CD8-positive, alpha-beta memory T cell (primary cell): ENCODE results near the gene PAK6. TPM values are rescaled to one million over a fixed set of nuclear protein-coding genes. Genes with fewer than 3 reads are reported as not detected.

Experiments
- CTCF ChIA-PET: fragments of 350-600 bp; sonication (Branson Sonifier 250); formaldehyde crosslinking; loops from one replicate; lab custom pipeline; 2021; ENCODE audit warnings: antibody characterized with exemption; lab: Charles Lee
- POLR2A ChIA-PET: fragments of 350-600 bp; sonication (Branson Sonifier 250); formaldehyde crosslinking; loops from one replicate; lab custom pipeline; 2021; ENCODE audit warnings: antibody characterized with exemption; lab: Charles Lee
- DNase-seq, 5 donors: peaks; one replicate each; pipeline versions ENCODE4 v3.0.0 to v3.0.0-alpha.2; 2020 to 2022; ENCODE audit warnings: mixed read lengths in 1 of 5
- H3K27ac ChIP-seq: one replicate; pipeline ENCODE4 v1.7.0; 2013; ENCODE audit warnings: low read depth, mild to moderate bottlenecking, low read length, moderate library complexity
- H3K27me3 ChIP-seq: 2 replicates; pipeline ENCODE4 v1.7.0; 2013; ENCODE audit warnings: low read length, mild to moderate bottlenecking; ENCODE audit not compliant: insufficient read depth, poor library complexity, severe bottlenecking
- H3K36me3 ChIP-seq: 2 replicates; pipeline ENCODE4 v1.7.0; 2013; ENCODE audit warnings: mild to moderate bottlenecking, low read length, moderate library complexity; ENCODE audit not compliant: insufficient read depth
- H3K4me1 ChIP-seq: 2 replicates; pipeline ENCODE4 v1.7.0; 2013; ENCODE audit warnings: mild to moderate bottlenecking, low read length, moderate library complexity; ENCODE audit not compliant: insufficient read depth
- H3K4me3 ChIP-seq: 2 replicates; pipeline ENCODE4 v1.7.0; 2013; ENCODE audit warnings: mild to moderate bottlenecking, low read length
- H3K9me3 ChIP-seq: 2 replicates; pipeline ENCODE4 v1.7.0; 2013; ENCODE audit warnings: mild to moderate bottlenecking, low read length
- H3K27ac Mint-ChIP-seq, 8 donors: one replicate each; pipeline ENCODE4 v1.8.0; 2020 to 2021; ENCODE audit warnings: mixed read lengths in 8 of 8, mild to moderate bottlenecking in 6 of 8, inconsistent platforms in 3 of 8, moderate library complexity in 3 of 8
- H3K27me3 Mint-ChIP-seq, 2 donors: one replicate each; pipeline ENCODE4 v1.8.0; 2020 to 2021; ENCODE audit warnings: mixed read lengths in 2 of 2, mild to moderate bottlenecking in 1 of 2, moderate library complexity in 1 of 2
- H3K36me3 Mint-ChIP-seq, 3 donors: one replicate each; pipeline ENCODE4 v1.8.0; 2020 to 2021; ENCODE audit warnings: mixed read lengths in 3 of 3, inconsistent platforms in 1 of 3, mild to moderate bottlenecking in 1 of 3
- H3K4me1 Mint-ChIP-seq, 3 donors: one replicate each; pipeline ENCODE4 v1.8.0; 2020 to 2021; ENCODE audit warnings: mixed read lengths in 3 of 3, inconsistent platforms in 1 of 3, mild to moderate bottlenecking in 1 of 3
- H3K4me3 Mint-ChIP-seq, 7 donors: one replicate each; pipeline ENCODE4 v1.8.0; 2020 to 2021; ENCODE audit warnings: mixed read lengths in 7 of 7, mild to moderate bottlenecking in 6 of 7, moderate library complexity in 4 of 7, inconsistent platforms in 2 of 7
- H3K9me3 Mint-ChIP-seq, 5 donors: one replicate each; pipeline ENCODE4 v1.8.0; 2020 to 2022; ENCODE audit warnings: mixed read lengths in 5 of 5, mild to moderate bottlenecking in 3 of 5, moderate library complexity in 2 of 5, inconsistent platforms in 1 of 5
- polyA plus RNA-seq: library from polyadenylated mRNA; unstranded; fragments of 300-500 nt; fragmentation: Illumina TruSeq; gene quantifications from one replicate; pipeline ENCODE4 v1.2.3, GENCODE V29; 2021
- total RNA-seq, 2 experiments: library from RNA; stranded (reverse); gene quantifications; one replicate each; pipeline ENCODE4 v1.2.3, GENCODE V29; 2021

The PAK6 gene
- total and polyA plus RNA-seq, 3 experiments from 2014 or later, result 1.7 to 2.8 (median 1.9) TPM

GRCh38 chr15:40271685-40272484 is 33.0 kb downstream of the PAK6 start:
- POLR2A ChIA-PET, result no interaction called here
- Mint-ChIP-seq H3K4me3 (no peak overlapping the region), H3K9me3 (no peaks in the 10 kb centered on the region)

GRCh38 chr15:40272485-40273056 is 33.7 kb downstream of the PAK6 start:
- no peak overlapping the region for H3K4me3 ChIP-seq
- no peak for DNase-seq
- no peaks in the 10 kb centered on the region for H3K9me3 ChIP-seq
- H3K36me3 ChIP-seq, result no peaks in the 10 kb centered on the region
- no peaks in the 10 kb centered on the region for H3K27me3 ChIP-seq
- H3K9me3 Mint-ChIP-seq, result no peaks in the 10 kb centered on the region
- no peak overlapping the region for H3K27ac ChIP-seq
- no peaks in the 10 kb centered on the region for H3K4me1 ChIP-seq
- CTCF ChIA-PET, result interaction anchor here (1.3 to 12.2 kb wide), 9 partner anchors 11 to 488 kb away, joined by 4 to 268 read pairs (median 36); partner anchors contain the start of genes ANKRD63, CCDC9B, PLCB2 and SRP14
- no peak overlapping the region for H3K4me3 Mint-ChIP-seq
- POLR2A ChIA-PET, result no interaction called here
- peaks cover 0 to 4% (median 2%) of the 10 kb centered on the region in 3 donors for H3K4me1 Mint-ChIP-seq
- peaks cover 1 to 9% of the 10 kb centered on the region in 2 donors for H3K27me3 Mint-ChIP-seq
- no peaks in the 10 kb centered on the region for H3K36me3 Mint-ChIP-seq
- H3K27ac Mint-ChIP-seq, result peak overlapping the region in 1 of 8 donors; percentile 50

More at GRCh38 chr15:40271685-40272484, 33.0 kb downstream of the PAK6 start:
- Mint-ChIP-seq H3K36me3 (no peaks in the 10 kb centered on the region), H3K27me3 (peaks cover 1 to 2% of the 10 kb centered on the region in 2 donors), H3K27ac (no peak overlapping the region), H3K4me1 (peaks cover 0 to 4% (median 2%) of the 10 kb centered on the region in 3 donors)
- Histone ChIP-seq H3K4me3 (no peak overlapping the region), H3K27me3 (no peaks in the 10 kb centered on the region), H3K27ac (no peak overlapping the region), H3K4me1 (no peaks in the 10 kb centered on the region), H3K9me3 (no peaks in the 10 kb centered on the region), H3K36me3 (no peaks in the 10 kb centered on the region)
- no peak for DNase-seq
- CTCF ChIA-PET, result interaction anchor here (0.9 to 12.2 kb wide), 7 partner anchors 12 to 233 kb away, joined by 3 to 268 read pairs (median 97); partner anchors contain the start of genes ANKRD63, CCDC9B, PLCB2 and SRP14

DNA sequence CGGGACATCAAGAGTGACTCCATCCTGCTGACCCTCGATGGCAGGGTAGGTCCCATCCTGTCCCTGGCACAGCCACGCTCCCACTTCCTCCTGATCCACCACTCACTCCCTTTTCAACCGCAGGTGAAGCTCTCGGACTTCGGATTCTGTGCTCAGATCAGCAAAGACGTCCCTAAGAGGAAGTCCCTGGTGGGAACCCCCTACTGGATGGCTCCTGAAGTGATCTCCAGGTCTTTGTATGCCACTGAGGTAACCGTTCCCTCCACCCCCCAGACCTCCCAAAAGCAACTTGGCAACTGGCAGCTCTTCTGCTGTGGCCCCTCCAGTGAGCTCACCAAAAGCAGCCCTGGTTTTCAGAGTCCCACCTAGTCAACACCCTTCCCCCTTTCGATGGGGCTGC is 34.6 kb downstream of the PAK6 start:
- H3K4me1 Mint-ChIP-seq, result peaks cover 3 to 4% (median 4%) of the 10 kb centered on the region in 3 donors
- H3K36me3 ChIP-seq, result no peaks in the 10 kb centered on the region

DNA sequence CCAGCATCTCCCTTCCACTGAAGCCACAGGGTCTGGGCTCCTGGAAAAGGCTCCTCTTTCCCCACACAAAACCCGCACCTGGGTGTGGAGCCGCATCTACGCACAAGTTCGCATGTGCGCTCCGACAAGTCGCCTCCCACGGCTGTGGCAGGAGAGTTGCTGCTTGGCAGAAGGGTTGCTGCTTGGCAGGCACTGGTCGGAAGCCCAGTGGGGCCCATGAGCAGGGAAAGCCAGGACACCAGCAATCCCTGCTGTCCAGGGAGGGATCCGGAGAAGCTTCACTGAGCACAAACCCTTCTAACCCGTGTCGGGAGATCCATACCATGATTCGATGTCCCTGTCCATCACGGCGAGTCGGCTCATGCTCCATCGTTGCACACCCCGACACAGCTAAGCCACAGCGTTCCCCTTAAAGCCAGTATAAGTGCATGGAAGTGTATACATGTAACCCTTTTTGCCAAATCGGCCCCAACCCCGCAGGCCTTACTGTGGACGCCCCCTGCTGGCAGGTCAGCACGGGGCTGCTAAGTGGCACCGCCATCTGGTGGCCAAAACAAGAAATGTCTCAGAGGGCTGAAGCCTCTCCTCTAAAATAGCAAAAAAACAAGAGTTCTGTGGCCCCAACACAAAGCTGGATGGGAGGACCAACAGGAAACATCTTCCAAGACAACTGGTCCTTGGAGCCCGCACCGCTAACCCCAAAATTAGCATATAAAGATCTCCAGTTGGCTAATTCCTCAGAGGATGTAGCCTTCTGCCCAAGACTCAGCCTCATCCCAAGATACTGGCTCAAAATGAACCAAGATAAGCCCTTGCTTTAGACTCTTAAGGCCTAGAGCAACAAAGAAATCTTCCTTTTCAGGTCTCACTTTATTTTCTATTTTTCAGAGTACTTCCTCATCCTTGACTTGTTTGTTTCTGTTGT is 35.7 kb downstream of the PAK6 start:
- Mint-ChIP-seq H3K4me3 (peak overlapping the region in 1 of 7 donors; percentile 22), H3K27ac (no peak overlapping the region), H3K4me1 (peaks cover 4 to 10% (median 5%) of the 10 kb centered on the region in 3 donors), H3K27me3 (peaks cover 4 to 27% of the 10 kb centered on the region in 2 donors), H3K9me3 (no peaks in the 10 kb centered on the region), H3K36me3 (no peaks in the 10 kb centered on the region)
- ChIA-PET CTCF (interaction anchor here (0.6 to 12.2 kb wide), 52 partner anchors 9 to 500 kb away, joined by 3 to 268 read pairs (median 5); partner anchors contain the start of genes ANKRD63, BMF, CCDC9B and DISP2), POLR2A (interaction anchor here (1.0 to 1.2 kb wide), 2 partner anchors 39 to 57 kb away, joined by 3 to 4 read pairs; no protein-coding TSS in a partner anchor)
- H3K27ac ChIP-seq, result no peak overlapping the region
- DNase-seq, result peak; percentile 81 to 90 (median 83)
- no peak overlapping the region for H3K4me3 ChIP-seq
- peaks cover 5% of the 10 kb centered on the region for H3K4me1 ChIP-seq
- no peaks in the 10 kb centered on the region for H3K9me3 ChIP-seq
- H3K27me3 ChIP-seq, result peaks cover 16% of the 10 kb centered on the region
- no peaks in the 10 kb centered on the region for H3K36me3 ChIP-seq

More for the DNA sequence above, 34.6 kb downstream of the PAK6 start:
- no peak overlapping the region for H3K27ac ChIP-seq
- H3K4me3 ChIP-seq, result no peak overlapping the region
- peaks cover 8% of the 10 kb centered on the region for H3K27me3 ChIP-seq
- Mint-ChIP-seq H3K27me3 (peaks cover 1 to 16% of the 10 kb centered on the region in 2 donors), H3K4me3 (no peak overlapping the region), H3K9me3 (no peaks in the 10 kb centered on the region), H3K36me3 (no peaks in the 10 kb centered on the region), H3K27ac (peak overlapping the region in 1 of 8 donors; percentile 47)
- ChIA-PET POLR2A (no interaction called here), CTCF (interaction anchor here (0.9 to 12.2 kb wide), 20 partner anchors 9 to 489 kb away, joined by 3 to 268 read pairs (median 8); partner anchors contain the start of genes ANKRD63, BMF, CCDC9B and PLCB2)
- H3K4me1 ChIP-seq, result no peaks in the 10 kb centered on the region
- H3K9me3 ChIP-seq, result no peaks in the 10 kb centered on the region
- DNase-seq, result no peak

- Histone ChIP-seq H3K4me1 (peaks cover 6% of the 10 kb centered on the region), H3K27me3 (peaks cover 19% of the 10 kb centered on the region), H3K9me3 (no peaks in the 10 kb centered on the region), H3K4me3 (no peak overlapping the region), H3K36me3 (no peaks in the 10 kb centered on the region), H3K27ac (no peak overlapping the region)
- DNase-seq, result no peak
- peaks cover 7 to 31% of the 10 kb centered on the region in 2 donors for H3K27me3 Mint-ChIP-seq
- H3K4me3 Mint-ChIP-seq, result no peak overlapping the region
- CTCF ChIA-PET, result interaction anchor here (1.0 to 12.2 kb wide), 19 partner anchors 11 to 487 kb away, joined by 3 to 268 read pairs (median 10); partner anchors contain the start of genes CCDC9B, INAFM2, PLCB2 and SRP14
- H3K27ac Mint-ChIP-seq, result no peak overlapping the region
- no peaks in the 10 kb centered on the region for H3K9me3 Mint-ChIP-seq
- peaks cover 4 to 10% (median 5%) of the 10 kb centered on the region in 3 donors for H3K4me1 Mint-ChIP-seq
- no peaks in the 10 kb centered on the region for H3K36me3 Mint-ChIP-seq
- POLR2A ChIA-PET, result interaction anchor here (1.2 kb wide), 1 partner anchor 38 kb away, joined by 3 read pairs; no protein-coding TSS in a partner anchor
These were observed 36.7 kb downstream of the PAK6 start for GRCh38 chr15:40275523-40275922.

- no peak overlapping the region for H3K27ac Mint-ChIP-seq
- DNase-seq, result no peak
- H3K36me3 Mint-ChIP-seq, result no peaks in the 10 kb centered on the region
- ChIA-PET POLR2A (interaction anchor here (1.2 kb wide), 1 partner anchor 38 kb away, joined by 3 read pairs; no protein-coding TSS in a partner anchor), CTCF (interaction anchor here (1.0 to 12.2 kb wide), 13 partner anchors 13 to 488 kb away, joined by 3 to 268 read pairs (median 10); partner anchors contain the start of genes CCDC9B, INAFM2, PAK6 and PLCB2)
- H3K9me3 Mint-ChIP-seq, result no peaks in the 10 kb centered on the region
- H3K27ac ChIP-seq, result no peak overlapping the region
- H3K27me3 Mint-ChIP-seq, result peaks cover 7 to 36% of the 10 kb centered on the region in 2 donors
- no peak overlapping the region for H3K4me3 Mint-ChIP-seq
- no peaks in the 10 kb centered on the region for H3K36me3 ChIP-seq
- peaks cover 6% of the 10 kb centered on the region for H3K4me1 ChIP-seq
- peaks cover 4 to 10% (median 5%) of the 10 kb centered on the region in 3 donors for H3K4me1 Mint-ChIP-seq
- no peaks in the 10 kb centered on the region for H3K9me3 ChIP-seq
- no peak overlapping the region for H3K4me3 ChIP-seq
- peaks cover 23% of the 10 kb centered on the region for H3K27me3 ChIP-seq
These were observed 37.1 kb downstream of the PAK6 start for GRCh38 chr15:40275954-40276353.

DNA sequence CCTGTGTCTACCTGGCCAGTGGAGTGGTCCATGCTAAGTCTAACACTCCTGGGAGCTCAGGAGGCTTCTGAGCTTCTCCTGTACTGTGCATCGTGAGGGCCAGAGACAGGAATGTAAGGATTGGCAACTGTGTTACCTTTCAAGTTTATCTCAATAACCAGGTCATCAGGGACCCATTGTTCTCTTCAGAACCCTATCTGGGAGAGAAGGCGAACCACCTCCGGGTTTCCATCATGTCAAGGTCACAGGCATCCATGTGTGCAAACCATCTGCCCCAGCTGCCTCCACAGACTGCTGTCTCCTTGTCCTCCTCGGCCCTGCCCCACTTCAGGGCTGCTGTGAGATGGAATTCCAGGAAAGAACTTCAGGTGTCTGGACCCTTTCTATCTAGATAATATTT is 38.1 kb downstream of the PAK6 start:
- POLR2A ChIA-PET, result no interaction called here
- H3K36me3 Mint-ChIP-seq, result no peaks in the 10 kb centered on the region
- peaks cover 6% of the 10 kb centered on the region for H3K4me1 ChIP-seq
- H3K27me3 ChIP-seq, result peaks cover 26% of the 10 kb centered on the region
- no peak overlapping the region for H3K4me3 Mint-ChIP-seq
- CTCF ChIA-PET, result interaction anchor here (1.2 to 12.2 kb wide), 6 partner anchors 14 to 231 kb away, joined by 3 to 268 read pairs (median 100); partner anchors contain the start of genes CCDC9B, PAK6 and PLCB2
- H3K9me3 Mint-ChIP-seq, result no peaks in the 10 kb centered on the region
- H3K27ac Mint-ChIP-seq, result no peak overlapping the region
- H3K27me3 Mint-ChIP-seq, result peaks cover 7 to 39% of the 10 kb centered on the region in 2 donors
- no peaks in the 10 kb centered on the region for H3K9me3 ChIP-seq
- no peak overlapping the region for H3K4me3 ChIP-seq
- no peak overlapping the region for H3K27ac ChIP-seq
- H3K36me3 ChIP-seq, result no peaks in the 10 kb centered on the region
- H3K4me1 Mint-ChIP-seq, result peaks cover 4 to 10% (median 5%) of the 10 kb centered on the region in 3 donors
- DNase-seq, result no peak
